HEK293 (cell line): ENCODE data around the gene GLMP.

Experiments used
- CTCF ChIA-PET: fragments of 350-600 bp; formaldehyde crosslinking; extraction: SDS; loops from one replicate; lab custom pipeline; 2021; ENCODE audit warnings: antibody characterized with exemption; lab: Yijun Ruan, JAX
- POLR2A ChIA-PET: fragments of 300-600 bp; formaldehyde crosslinking; extraction: SDS; loops from one replicate; lab custom pipeline; 2020; ENCODE audit warnings: antibody characterized with exemption, inconsistent platforms; lab: Yijun Ruan, JAX
- H3K27ac ChIP-seq: fragments of 200-500 bp; sonication (Bioruptor generic); 2 replicates; pipeline ENCODE4 v1.5.1; 2014; ENCODE audit warnings: low read depth, low read length, control low read depth, inconsistent platforms; ENCODE audit errors: extremely low read depth
- H3K36me3 ChIP-seq, 2 experiments: fragments of 200-500 bp in 1 of 2; sonication (Bioruptor generic) in 1 of 2; 1 replicate in 1 of 2; 2 replicates in 1 of 2; pipeline ENCODE4 v1.5.1; 2014 to 2017; ENCODE audit warnings: inconsistent platforms in 2 of 2, low read length in 2 of 2; ENCODE audit not compliant: control insufficient read depth in 2 of 2, insufficient read depth in 1 of 2
- H3K4me1 ChIP-seq: fragments of 200-500 bp; sonication (Bioruptor generic); 2 replicates; pipeline ENCODE4 v1.5.1; 2014; ENCODE audit warnings: mild to moderate bottlenecking, low read length, inconsistent platforms; ENCODE audit not compliant: control insufficient read depth, insufficient read depth
- H3K4me3 ChIP-seq: 2 replicates; pipeline ENCODE4 v1.5.1; 2011; ENCODE audit warnings: low read depth, mild to moderate bottlenecking, control low read depth, low read length, moderate library complexity
- H3K9me3 ChIP-seq: fragments of 200-500 bp; sonication (Bioruptor generic); 2 replicates; pipeline ENCODE4 v1.5.1; 2014; ENCODE audit warnings: low read depth, low read length, inconsistent platforms; ENCODE audit not compliant: control insufficient read depth, insufficient read depth
- GLIS1 ChIP-seq: fragments of 450-650 bp; formaldehyde crosslinking; IDR thresholded peaks from 2 replicates; pipeline ENCODE4 v1.5.1; 2016; ENCODE audit warnings: missing biosample characterization, missing genetic modification characterization
- GLIS2 ChIP-seq: fragments of 450-650 bp; formaldehyde crosslinking; IDR thresholded peaks from 2 replicates; pipeline ENCODE4 v1.5.1; 2016; ENCODE audit warnings: missing biosample characterization, missing genetic modification characterization
- KLF10 ChIP-seq: fragments of 450-650 bp; IDR thresholded peaks from 2 replicates; pipeline ENCODE4 v1.5.1; 2018; ENCODE audit warnings: missing biosample characterization, mild to moderate bottlenecking, missing genetic modification characterization
- SETDB1 ChIP-seq: IDR thresholded peaks from one replicate; pipeline ENCODE4 v1.6.1; 2017; ENCODE audit warnings: mild to moderate bottlenecking, low read length, moderate library complexity, mixed read lengths; ENCODE audit not compliant: insufficient read length
- SP3 ChIP-seq: fragments of 450-650 bp; formaldehyde crosslinking; IDR thresholded peaks from 2 replicates; pipeline ENCODE4 v1.5.1; 2016; ENCODE audit warnings: missing biosample characterization, missing genetic modification characterization
- ZNF16 ChIP-seq: fragments of 450-650 bp; formaldehyde crosslinking; IDR thresholded peaks from 2 replicates; pipeline ENCODE4 v1.5.1; 2016; ENCODE audit warnings: low read depth, missing biosample characterization, missing genetic modification characterization
- ZNF19 ChIP-seq: fragments of 450-650 bp; formaldehyde crosslinking; IDR thresholded peaks from 2 replicates; pipeline ENCODE4; 2016; ENCODE audit warnings: missing biosample characterization, missing genetic modification characterization, low read depth
- ZNF248 ChIP-seq: fragments of 450-650 bp; formaldehyde crosslinking; IDR thresholded peaks from 2 replicates; pipeline ENCODE4 v1.5.1; 2017; ENCODE audit warnings: missing biosample characterization, missing genetic modification characterization
- ZNF292 ChIP-seq: fragments of 450-650 bp; formaldehyde crosslinking; IDR thresholded peaks from 2 replicates; pipeline ENCODE4 v1.5.1; 2016; ENCODE audit warnings: low read depth, missing biosample characterization, missing genetic modification characterization, borderline replicate concordance
- ZNF449 ChIP-seq: fragments of 450-650 bp; formaldehyde crosslinking; IDR thresholded peaks from 2 replicates; pipeline ENCODE4 v1.5.1; 2017; ENCODE audit warnings: missing biosample characterization, mild to moderate bottlenecking, missing genetic modification characterization, moderate library complexity
- ZNF513 ChIP-seq: fragments of 450-650 bp; IDR thresholded peaks from 2 replicates; pipeline ENCODE4 v1.5.1; 2018; ENCODE audit warnings: missing biosample characterization, missing genetic modification characterization
- ZNF548 ChIP-seq: fragments of 450-650 bp; formaldehyde crosslinking; IDR thresholded peaks from 2 replicates; pipeline ENCODE4 v1.5.1; 2016; ENCODE audit warnings: missing biosample characterization, missing genetic modification characterization
- ZNF776 ChIP-seq: fragments of 450-650 bp; formaldehyde crosslinking; IDR thresholded peaks from 2 replicates; pipeline ENCODE4 v1.5.0; 2017; ENCODE audit warnings: missing biosample characterization, missing genetic modification characterization, borderline replicate concordance
- ZNF777 ChIP-seq: fragments of 450-650 bp; formaldehyde crosslinking; IDR thresholded peaks from 2 replicates; pipeline ENCODE4 v1.5.1; 2017; ENCODE audit warnings: missing biosample characterization, missing genetic modification characterization, borderline replicate concordance
- ZNF785 ChIP-seq: fragments of 450-650 bp; formaldehyde crosslinking; IDR thresholded peaks from 2 replicates; pipeline ENCODE4 v1.5.1; 2016; ENCODE audit warnings: missing biosample characterization, missing genetic modification characterization
- ZNF830 ChIP-seq: fragments of 450-650 bp; IDR thresholded peaks from 2 replicates; pipeline ENCODE4 v1.5.0; 2018; ENCODE audit warnings: missing biosample characterization, missing genetic modification characterization, low read depth, mild to moderate bottlenecking, moderate library complexity
- TF ChIP-seq, protein P1 (sequence below): fragments of 450-650 bp; formaldehyde crosslinking; IDR thresholded peaks from 2 replicates; pipeline ENCODE4 v1.5.1; 2016; ENCODE audit warnings: missing biosample characterization, missing genetic modification characterization
- TF ChIP-seq, protein P2 (sequence below): fragments of 450-650 bp; formaldehyde crosslinking; IDR thresholded peaks from 2 replicates; pipeline ENCODE4 v1.5.1; 2016; ENCODE audit warnings: missing biosample characterization, missing genetic modification characterization
- TF ChIP-seq, protein P3 (sequence below): fragments of 450-650 bp; formaldehyde crosslinking; IDR thresholded peaks from 2 replicates; pipeline ENCODE4 v1.5.1; 2016; ENCODE audit warnings: missing biosample characterization, missing genetic modification characterization
- TF ChIP-seq, protein P4 (sequence below): fragments of 450-650 bp; formaldehyde crosslinking; IDR thresholded peaks from 2 replicates; pipeline ENCODE4 v1.5.1; 2016; ENCODE audit warnings: missing biosample characterization, missing genetic modification characterization

Gene GLMP

GRCh38 chr1:156246241-156246780 is 49.2 kb downstream of the GLMP start:
- ChIA-PET CTCF (interaction anchor here (0.7 to 1.6 kb wide), 3 partner anchors 17 to 105 kb away, joined by 3 to 4 read pairs (median 4); no protein-coding TSS in a partner anchor), POLR2A (interaction anchor here (1.1 kb wide), 1 partner anchor 29 kb away, joined by 3 read pairs; no protein-coding TSS in a partner anchor)
- no peaks in the 10 kb centered on the region for H3K4me1 ChIP-seq
- peaks cover 0 to 33% of the 10 kb centered on the region in 2 experiments; a peak in 1 of 3 replicates for H3K36me3 ChIP-seq
- no peak overlapping the region for H3K4me3 ChIP-seq
- no peak overlapping the region for H3K27ac ChIP-seq
- no peak for TF ChIP-seq ZNF548 (tag by site-specific recombination)
- TF ChIP-seq, protein P1, sequence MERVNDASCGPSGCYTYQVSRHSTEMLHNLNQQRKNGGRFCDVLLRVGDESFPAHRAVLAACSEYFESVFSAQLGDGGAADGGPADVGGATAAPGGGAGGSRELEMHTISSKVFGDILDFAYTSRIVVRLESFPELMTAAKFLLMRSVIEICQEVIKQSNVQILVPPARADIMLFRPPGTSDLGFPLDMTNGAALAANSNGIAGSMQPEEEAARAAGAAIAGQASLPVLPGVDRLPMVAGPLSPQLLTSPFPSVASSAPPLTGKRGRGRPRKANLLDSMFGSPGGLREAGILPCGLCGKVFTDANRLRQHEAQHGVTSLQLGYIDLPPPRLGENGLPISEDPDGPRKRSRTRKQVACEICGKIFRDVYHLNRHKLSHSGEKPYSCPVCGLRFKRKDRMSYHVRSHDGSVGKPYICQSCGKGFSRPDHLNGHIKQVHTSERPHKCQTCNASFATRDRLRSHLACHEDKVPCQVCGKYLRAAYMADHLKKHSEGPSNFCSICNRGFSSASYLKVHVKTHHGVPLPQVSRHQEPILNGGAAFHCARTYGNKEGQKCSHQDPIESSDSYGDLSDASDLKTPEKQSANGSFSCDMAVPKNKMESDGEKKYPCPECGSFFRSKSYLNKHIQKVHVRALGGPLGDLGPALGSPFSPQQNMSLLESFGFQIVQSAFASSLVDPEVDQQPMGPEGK (tag by site-specific recombination) = peak; percentile 30; the same call in 1 of the 2 replicates
- TF ChIP-seq ZNF785 (tag by site-specific recombination) = no peak
- no peak for TF ChIP-seq ZNF776
- no peak for TF ChIP-seq SP3 (tag by site-specific recombination)
- TF ChIP-seq, protein P2, sequence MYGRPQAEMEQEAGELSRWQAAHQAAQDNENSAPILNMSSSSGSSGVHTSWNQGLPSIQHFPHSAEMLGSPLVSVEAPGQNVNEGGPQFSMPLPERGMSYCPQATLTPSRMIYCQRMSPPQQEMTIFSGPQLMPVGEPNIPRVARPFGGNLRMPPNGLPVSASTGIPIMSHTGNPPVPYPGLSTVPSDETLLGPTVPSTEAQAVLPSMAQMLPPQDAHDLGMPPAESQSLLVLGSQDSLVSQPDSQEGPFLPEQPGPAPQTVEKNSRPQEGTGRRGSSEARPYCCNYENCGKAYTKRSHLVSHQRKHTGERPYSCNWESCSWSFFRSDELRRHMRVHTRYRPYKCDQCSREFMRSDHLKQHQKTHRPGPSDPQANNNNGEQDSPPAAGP (tag by site-specific recombination) = 0 out of 2 replicates have a peak, but pooled peaks have one; percentile 20
- 0 out of 2 replicates have a peak, but pooled peaks have one; percentile 50 for TF ChIP-seq GLIS2 (tag by site-specific recombination)
- no peaks in the 10 kb centered on the region for H3K9me3 ChIP-seq

DNA sequence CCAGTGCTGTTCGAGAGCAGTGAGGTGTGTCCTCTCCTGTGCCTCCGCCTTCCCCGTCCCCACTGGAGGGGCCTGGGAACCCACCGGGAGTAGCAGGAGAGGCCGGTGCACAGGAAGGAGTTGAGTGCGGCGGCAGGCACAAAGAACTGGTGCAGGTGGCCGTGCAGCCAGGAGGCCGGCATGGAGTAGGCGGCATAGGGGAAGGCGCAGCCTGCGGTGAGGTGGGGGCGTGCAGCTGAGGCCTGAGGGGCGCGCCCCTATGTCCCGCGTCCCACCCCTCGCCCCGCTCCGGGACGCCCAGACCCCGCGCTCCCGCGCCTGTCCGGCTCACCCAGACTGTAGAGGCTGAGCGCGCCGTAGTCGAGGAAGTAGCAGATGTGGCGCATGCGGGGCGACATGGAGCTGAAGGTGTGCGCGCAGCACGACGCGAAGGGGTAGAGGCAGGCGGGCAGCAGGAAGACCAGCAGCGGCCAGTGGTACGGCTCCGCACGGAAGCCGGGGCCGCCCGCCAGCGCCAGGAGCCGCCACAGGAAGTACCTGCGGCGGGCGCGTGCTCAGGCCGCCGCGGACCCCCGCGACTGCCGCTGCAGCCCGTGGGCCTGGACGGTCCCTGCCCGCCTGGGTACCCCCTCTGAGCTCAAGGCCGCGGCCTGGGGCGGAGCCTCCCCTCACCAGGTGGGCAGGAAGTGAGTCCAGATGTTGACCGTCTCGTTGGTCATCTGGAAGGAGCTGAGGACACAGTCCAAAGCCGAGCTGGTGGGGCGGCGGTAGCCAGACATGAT is 49.8 kb downstream of the GLMP start:
- no peak overlapping the region for H3K27ac ChIP-seq
- H3K9me3 ChIP-seq = no peaks in the 10 kb centered on the region
- H3K4me1 ChIP-seq = no peaks in the 10 kb centered on the region
- ChIA-PET CTCF (interaction anchor here (0.7 to 1.6 kb wide), 4 partner anchors 18 to 105 kb away, joined by 3 to 6 read pairs (median 4); no protein-coding TSS in a partner anchor), POLR2A (interaction anchor here (0.8 to 1.1 kb wide), 2 partner anchors 28 to 37 kb away, joined by 3 read pairs; partner anchors contain the start of gene SMG5)
- peaks cover 0 to 30% of the 10 kb centered on the region in 2 experiments; a peak in 1 of 3 replicates for H3K36me3 ChIP-seq
- TF ChIP-seq KLF10 (tag by site-specific recombination) (no peak), ZNF513 (no peak), ZNF16 (no peak), ZNF449 (no peak), ZNF248 (no peak), ZNF830 (tag by site-specific recombination) (no peak), SETDB1 (no peak), ZNF777 (tag by site-specific recombination) (no peak), GLIS1 (tag by site-specific recombination) (no peak), ZNF19 (tag by site-specific recombination) (no peak), ZNF292 (no peak)
- TF ChIP-seq, protein P3, sequence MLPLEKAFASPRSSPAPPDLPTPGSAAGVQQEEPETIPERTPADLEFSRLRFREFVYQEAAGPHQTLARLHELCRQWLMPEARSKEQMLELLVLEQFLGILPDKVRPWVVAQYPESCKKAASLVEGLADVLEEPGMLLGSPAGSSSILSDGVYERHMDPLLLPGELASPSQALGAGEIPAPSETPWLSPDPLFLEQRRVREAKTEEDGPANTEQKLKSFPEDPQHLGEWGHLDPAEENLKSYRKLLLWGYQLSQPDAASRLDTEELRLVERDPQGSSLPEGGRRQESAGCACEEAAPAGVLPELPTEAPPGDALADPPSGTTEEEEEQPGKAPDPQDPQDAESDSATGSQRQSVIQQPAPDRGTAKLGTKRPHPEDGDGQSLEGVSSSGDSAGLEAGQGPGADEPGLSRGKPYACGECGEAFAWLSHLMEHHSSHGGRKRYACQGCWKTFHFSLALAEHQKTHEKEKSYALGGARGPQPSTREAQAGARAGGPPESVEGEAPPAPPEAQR (tag by site-specific recombination) = no peak
- TF ChIP-seq, protein P4, sequence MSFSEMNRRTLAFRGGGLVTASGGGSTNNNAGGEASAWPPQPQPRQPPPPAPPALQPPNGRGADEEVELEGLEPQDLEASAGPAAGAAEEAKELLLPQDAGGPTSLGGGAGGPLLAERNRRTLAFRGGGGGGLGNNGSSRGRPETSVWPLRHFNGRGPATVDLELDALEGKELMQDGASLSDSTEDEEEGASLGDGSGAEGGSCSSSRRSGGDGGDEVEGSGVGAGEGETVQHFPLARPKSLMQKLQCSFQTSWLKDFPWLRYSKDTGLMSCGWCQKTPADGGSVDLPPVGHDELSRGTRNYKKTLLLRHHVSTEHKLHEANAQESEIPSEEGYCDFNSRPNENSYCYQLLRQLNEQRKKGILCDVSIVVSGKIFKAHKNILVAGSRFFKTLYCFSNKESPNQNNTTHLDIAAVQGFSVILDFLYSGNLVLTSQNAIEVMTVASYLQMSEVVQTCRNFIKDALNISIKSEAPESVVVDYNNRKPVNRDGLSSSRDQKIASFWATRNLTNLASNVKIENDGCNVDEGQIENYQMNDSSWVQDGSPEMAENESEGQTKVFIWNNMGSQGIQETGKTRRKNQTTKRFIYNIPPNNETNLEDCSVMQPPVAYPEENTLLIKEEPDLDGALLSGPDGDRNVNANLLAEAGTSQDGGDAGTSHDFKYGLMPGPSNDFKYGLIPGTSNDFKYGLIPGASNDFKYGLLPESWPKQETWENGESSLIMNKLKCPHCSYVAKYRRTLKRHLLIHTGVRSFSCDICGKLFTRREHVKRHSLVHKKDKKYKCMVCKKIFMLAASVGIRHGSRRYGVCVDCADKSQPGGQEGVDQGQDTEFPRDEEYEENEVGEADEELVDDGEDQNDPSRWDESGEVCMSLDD (tag by site-specific recombination) = no peak
- no peak overlapping the region for H3K4me3 ChIP-seq
